GM12875 (cell line): Measurements from ENCODE around the gene MC1R.

ENCODE experiments used
- H3K4me3 ChIP-seq: one replicate; pipeline ENCODE4 v1.5.1; 2011; ENCODE audit warnings: low read depth, low read length, control low read depth
- TF ChIP-seq, protein P1 (sequence below): IDR thresholded peaks from 2 replicates; pipeline ENCODE4 v1.5.1; 2011; ENCODE audit warnings: low read depth, mild to moderate bottlenecking, control low read depth, inconsistent platforms, low read length, moderate library complexity, borderline replicate concordance; ENCODE audit not compliant: insufficient read depth

MC1R gene

DNA sequence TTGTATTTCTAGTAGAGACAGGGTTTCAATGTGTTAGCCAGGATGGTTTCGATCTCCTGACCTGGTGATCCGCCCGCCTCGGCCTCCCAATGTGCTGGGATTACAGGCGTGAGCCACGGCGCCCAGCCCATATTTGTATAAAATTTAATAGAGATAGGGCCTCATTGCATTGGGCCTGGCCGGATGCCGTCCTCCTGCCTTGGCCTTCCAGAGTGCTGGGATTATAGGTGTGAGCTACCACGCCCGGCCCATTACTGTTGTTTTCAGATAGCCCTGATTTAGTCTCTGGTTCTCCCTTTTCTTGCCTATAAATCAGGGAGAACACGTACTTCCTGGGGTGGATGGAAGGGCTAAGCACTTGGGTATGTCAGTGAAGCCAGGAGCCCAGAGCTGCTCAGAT is 33.4 kb downstream of the MC1R start:
- TF ChIP-seq, protein P1, sequence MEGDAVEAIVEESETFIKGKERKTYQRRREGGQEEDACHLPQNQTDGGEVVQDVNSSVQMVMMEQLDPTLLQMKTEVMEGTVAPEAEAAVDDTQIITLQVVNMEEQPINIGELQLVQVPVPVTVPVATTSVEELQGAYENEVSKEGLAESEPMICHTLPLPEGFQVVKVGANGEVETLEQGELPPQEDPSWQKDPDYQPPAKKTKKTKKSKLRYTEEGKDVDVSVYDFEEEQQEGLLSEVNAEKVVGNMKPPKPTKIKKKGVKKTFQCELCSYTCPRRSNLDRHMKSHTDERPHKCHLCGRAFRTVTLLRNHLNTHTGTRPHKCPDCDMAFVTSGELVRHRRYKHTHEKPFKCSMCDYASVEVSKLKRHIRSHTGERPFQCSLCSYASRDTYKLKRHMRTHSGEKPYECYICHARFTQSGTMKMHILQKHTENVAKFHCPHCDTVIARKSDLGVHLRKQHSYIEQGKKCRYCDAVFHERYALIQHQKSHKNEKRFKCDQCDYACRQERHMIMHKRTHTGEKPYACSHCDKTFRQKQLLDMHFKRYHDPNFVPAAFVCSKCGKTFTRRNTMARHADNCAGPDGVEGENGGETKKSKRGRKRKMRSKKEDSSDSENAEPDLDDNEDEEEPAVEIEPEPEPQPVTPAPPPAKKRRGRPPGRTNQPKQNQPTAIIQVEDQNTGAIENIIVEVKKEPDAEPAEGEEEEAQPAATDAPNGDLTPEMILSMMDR: no peak
- no peak overlapping the region for H3K4me3 ChIP-seq

DNA sequence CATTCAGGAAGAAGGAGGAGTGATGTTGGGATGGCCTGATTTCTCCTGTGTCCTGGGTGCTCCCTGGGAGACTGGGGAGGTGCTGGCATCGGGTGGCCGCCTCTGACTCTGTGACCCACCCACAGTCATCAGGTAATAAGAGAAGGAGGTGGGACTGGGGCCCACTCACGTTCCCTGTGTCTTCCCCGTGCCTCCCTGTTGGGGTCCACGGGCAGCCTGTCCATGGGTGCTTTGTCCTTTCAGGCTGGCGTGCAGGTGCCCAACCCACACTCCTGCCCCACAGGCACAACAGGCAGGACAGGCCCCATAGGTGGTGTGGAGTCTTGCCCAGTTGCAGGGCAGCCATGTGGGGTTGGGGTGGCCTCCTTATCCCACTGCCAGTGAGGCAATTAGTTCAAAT is 33.9 kb downstream of the MC1R start:
- H3K4me3 ChIP-seq: no peak overlapping the region
- TF ChIP-seq, protein P1: no peak

DNA sequence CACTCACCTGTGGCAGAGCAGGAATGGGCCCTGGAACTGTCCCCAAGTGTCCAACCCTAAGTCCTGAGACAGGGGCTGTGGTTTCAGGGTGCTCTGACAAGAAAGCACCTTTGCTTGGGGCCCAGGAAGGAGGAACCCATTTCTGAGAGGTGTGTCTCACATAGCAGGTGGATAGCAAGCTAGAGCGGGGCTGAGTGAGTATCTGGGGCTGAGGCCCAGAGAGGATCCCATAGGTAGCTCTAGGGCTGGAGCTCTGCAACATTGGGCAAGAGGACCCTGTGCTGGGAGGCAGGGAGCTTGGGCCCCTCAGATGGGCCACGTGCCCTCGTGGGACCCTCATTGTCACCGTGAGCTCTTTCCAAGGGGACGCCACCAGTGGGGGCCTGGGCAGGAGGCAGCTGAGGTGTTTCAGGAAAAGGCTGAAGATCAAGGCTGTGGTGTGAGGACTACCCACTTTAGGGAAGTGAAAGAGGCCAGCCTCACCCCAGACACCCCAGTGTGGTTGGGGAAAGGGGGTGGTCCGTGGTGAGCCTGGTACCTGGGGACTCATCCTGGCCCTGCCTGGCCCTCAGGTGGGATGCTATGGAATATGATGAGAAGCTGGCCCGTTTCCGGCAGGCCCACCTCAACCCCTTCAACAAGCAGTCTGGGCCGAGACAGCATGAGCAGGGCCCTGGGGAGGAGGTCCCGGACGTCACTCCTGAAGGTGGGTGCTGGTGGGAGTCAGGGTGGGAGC is 35.2 kb downstream of the MC1R start:
- TF ChIP-seq, protein P1: no peak
- no peak overlapping the region for H3K4me3 ChIP-seq

DNA sequence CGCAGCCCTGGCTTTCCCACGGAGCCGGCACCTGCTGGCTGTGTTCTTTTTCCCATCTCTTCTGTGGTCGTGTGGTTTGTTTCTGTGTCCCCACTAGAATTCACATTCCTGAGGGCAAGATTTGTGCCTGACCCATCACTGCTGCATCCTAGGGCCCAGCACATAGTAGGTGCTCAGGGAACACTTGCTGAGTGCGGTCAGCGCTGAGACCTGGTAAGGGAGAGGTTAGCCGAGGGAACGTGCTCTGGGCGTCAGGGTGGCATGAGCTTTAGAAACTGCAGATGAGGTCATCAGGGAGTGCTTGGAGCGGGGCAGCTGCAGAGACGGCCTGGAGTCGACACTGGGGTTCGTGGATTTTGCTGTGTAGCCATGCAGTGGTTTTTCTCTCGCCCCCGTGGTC is 35.8 kb downstream of the MC1R start:
- TF ChIP-seq, protein P1: no peak
- no peak overlapping the region for H3K4me3 ChIP-seq

DNA sequence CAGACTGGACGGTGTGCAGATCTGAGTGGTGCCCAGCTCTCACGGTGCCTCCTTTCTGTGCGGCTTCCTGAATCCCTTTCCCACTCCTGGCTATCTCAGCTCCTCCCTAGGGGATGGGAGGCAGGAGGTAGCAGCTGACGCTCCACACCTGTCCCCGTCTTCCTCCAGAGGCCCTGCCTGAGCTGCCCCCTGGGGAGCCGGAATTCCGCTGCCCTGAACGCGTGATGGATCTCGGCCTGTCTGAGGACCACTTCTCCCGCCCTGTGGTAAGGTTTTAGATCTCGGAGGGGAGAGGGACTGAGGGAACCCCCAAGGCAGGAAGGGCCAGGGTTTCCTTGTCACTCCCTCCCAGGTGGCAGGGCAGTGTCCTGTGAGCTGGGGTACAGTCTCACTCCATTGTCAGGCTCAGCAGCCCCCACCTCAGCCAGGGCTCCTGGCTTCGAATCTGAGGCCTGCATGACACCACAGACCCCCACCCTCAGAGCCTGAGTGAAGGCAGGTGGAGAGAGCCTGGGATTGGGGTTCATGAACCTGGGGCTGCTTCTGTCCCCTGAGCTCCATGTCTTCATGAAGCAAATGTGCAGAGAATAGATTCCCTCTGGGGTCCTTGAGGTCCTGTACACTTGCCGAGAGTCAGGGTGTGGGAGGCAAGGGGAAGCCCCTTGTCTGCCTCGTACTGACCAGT is 36.5 kb downstream of the MC1R start:
- TF ChIP-seq, protein P1: no peak
- no peak overlapping the region for H3K4me3 ChIP-seq

DNA sequence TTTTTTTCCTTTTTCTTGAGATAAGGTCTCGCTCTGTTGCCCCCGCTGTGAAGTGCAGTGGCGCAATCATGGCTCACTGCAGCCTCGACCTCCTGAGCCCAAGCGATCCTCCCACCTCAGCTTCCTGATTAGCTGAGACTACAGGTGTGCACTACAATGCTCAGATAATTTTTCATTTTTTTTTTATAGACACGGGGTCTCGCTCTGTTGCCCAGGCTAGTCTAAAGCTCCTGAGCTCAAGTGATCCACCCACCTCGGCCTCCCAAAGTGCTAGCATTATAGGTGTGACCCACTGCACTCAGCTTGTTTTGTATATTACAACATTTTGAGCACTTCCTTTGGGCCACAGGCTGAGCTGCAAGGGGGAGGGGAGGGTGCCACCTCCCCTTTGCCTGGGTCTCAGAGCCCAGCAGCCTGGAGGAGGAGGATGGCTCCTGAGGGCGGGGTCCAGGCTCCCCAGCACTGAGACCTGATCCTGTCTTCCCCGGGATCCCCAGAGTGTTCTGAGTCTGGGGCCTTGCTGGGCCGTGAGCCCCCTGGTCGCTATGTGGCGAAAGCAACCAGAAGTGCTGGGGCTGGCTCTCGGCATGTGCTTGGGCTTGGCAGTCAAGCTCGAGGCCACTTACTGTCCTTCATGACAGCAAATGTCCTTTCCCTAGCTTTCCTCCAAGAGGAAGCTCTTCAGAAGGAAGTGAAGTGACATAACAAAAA is 38.0 kb downstream of the MC1R start:
- TF ChIP-seq, protein P1: no peak

More for the DNA sequence above, 38.0 kb downstream of the MC1R start:
- no peak overlapping the region for H3K4me3 ChIP-seq
